ENCODE results near the gene IFNGR2. TPM values are rescaled to one million over a fixed set of nuclear protein-coding genes. Genes with fewer than 3 reads are reported as not detected.

The IFNGR2 gene
- total and polyA plus RNA-seq, 2 donors (not counting 1 experiment from before 2014, with no cell fraction given), result 96.0 to 108 TPM

DNA sequence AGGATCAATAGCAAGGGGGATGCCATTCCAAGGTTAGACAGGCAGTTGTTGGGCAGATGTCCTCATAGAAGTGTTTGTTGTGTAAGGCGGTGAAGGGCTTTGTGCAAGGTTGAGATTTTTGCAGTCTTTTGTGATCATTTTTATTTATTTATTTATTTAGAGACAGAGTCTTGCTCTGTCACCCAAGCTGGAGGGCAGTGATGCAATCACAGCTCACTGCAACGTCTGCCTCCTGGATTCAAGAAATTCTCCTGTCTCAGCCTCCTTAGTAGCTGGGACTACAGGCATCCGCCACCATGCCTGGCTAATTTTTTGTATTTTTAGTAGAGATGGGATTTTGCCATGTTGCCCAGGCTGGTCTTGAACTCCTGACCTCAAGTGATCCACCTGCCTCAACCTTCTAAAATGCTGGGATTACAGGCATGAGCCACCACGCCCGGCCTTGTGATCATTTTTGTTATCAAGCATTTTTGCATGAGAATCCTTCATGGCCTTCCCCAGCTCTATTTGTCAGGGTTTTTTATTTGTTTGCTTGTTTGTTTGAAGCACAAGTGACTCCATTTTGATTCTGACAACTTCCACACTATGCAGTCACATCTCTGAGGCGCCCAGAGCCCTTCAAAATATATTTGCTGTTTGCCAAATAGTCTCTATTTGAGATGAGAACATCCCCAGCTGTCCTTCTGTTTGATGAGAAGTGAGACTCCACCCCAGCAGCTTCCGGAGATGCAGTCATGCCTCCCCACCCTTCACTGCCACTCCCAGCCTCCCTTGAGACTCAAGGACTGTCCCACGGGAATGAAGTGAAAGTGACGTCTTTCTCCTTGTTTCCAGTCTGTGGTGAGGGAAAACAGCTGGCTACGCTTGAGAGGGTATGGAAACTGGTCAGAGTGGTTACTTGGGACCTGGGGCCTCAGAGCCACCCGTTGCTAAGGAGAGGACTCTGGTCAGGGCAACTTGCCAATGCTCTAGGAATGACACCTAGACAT, 38.6 kb downstream of the IFNGR2 start:
- H3K27me3 ChIP-seq (replicated peaks in 1 of 4; ENCODE audit: control extremely low read depth in 1 of 4, control insufficient read depth in 3 of 4, insufficient read depth in 4 of 4, low read length in 3 of 4), result no peaks in the 10 kb centered on the region
- H3K4me3 ChIP-seq (ENCODE audit: control extremely low read depth in 1 of 5, extremely low read depth in 1 of 5, insufficient read depth in 1 of 5, low read depth in 2 of 5, low read length in 4 of 5), result peak overlapping the region in 1 of 5 experiments; percentile 38
- H3K4me2 ChIP-seq (replicated peaks; ENCODE audit: low read depth, low read length, poor library complexity, severe bottlenecking), result peak overlapping the region; percentile 64
- H4K20me1 ChIP-seq (ENCODE audit: control insufficient read depth, insufficient read depth, low read length, poor library complexity, severe bottlenecking), result no peaks in the 10 kb centered on the region
- no peaks in the 10 kb centered on the region for H3K9me3 ChIP-seq (ENCODE audit: control extremely low read depth in 1 of 3, control insufficient read depth in 2 of 3, insufficient read depth in 1 of 3, low read length in 2 of 3)
- Mint-ChIP-seq H3K27me3 (no peaks in the 10 kb centered on the region), H3K27ac (peak overlapping the region; percentile 96), H3K9me3 (ENCODE audit: insufficient read depth) (no peaks in the 10 kb centered on the region), H3K4me3 (peak overlapping the region; percentile 71), H3K4me1 (peaks cover 55% of the 10 kb centered on the region)
- peak; percentile 77 for DNase-seq
- H2AFZ ChIP-seq (ENCODE audit: insufficient read depth, low read depth, low read length, poor library complexity, severe bottlenecking), result peak overlapping the region; percentile 32
- H3K36me3 ChIP-seq (replicated peaks in 1 of 2; ENCODE audit: control extremely low read depth in 1 of 2, control insufficient read depth in 1 of 2, extremely low read depth in 1 of 2, insufficient read depth in 2 of 2, low read length in 1 of 2), result peaks cover 5 to 20% of the 10 kb centered on the region in 2 experiments
- ChIA-PET CTCF (interaction anchor here (0.6 to 10.0 kb wide), 20 partner anchors 17 to 560 kb away, joined by 3 to 265 read pairs (median 5); partner anchors contain the start of genes IFNAR1, IL10RB and TMEM50B), POLR2A (interaction anchor here (0.6 to 1.8 kb wide), 12 partner anchors 17 to 243 kb away, joined by 3 to 15 read pairs (median 4); partner anchors contain the start of genes IFNAR1, IFNGR2 and TMEM50B)
- H3K79me2 ChIP-seq (ENCODE audit: control insufficient read depth, insufficient read depth, low read length), result peaks cover 14% of the 10 kb centered on the region
- peak overlapping the region; percentile 11 for H3K9ac ChIP-seq (ENCODE audit: low read length)
- peak; percentile 93 for ATAC-seq (ENCODE audit: low read depth)
- WGBS (ENCODE audit: insufficient coverage), result 4% methylated on average over 4 of the region's 11 CpGs
- TF ChIP-seq, protein P1, sequence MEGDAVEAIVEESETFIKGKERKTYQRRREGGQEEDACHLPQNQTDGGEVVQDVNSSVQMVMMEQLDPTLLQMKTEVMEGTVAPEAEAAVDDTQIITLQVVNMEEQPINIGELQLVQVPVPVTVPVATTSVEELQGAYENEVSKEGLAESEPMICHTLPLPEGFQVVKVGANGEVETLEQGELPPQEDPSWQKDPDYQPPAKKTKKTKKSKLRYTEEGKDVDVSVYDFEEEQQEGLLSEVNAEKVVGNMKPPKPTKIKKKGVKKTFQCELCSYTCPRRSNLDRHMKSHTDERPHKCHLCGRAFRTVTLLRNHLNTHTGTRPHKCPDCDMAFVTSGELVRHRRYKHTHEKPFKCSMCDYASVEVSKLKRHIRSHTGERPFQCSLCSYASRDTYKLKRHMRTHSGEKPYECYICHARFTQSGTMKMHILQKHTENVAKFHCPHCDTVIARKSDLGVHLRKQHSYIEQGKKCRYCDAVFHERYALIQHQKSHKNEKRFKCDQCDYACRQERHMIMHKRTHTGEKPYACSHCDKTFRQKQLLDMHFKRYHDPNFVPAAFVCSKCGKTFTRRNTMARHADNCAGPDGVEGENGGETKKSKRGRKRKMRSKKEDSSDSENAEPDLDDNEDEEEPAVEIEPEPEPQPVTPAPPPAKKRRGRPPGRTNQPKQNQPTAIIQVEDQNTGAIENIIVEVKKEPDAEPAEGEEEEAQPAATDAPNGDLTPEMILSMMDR (IDR thresholded peaks at IDR 0.05), result no peak
- no peak for TF ChIP-seq EZH2 (IDR thresholded peaks at IDR 0.05; ENCODE audit: borderline replicate concordance, insufficient read depth, low read depth, low read length, poor library complexity, severe bottlenecking)
- peak overlapping the region; percentile 88 for H3K27ac ChIP-seq (ENCODE audit: low read length in 2 of 2)
- peaks cover 56 to 65% of the 10 kb centered on the region in 2 donors for H3K4me1 ChIP-seq (ENCODE audit: control insufficient read depth in 2 of 2, insufficient read depth in 2 of 2, low read length in 2 of 2)
- intact Hi-C loops (cut with micrococcal nuclease), result loop anchor here (1.0 to 2.0 kb wide), 2 partner anchors 37 to 116 kb away; no protein-coding TSS in a partner anchor

Measured in B cell (primary cell).